D721Med (cell line): ENCODE results near the gene HCN2.
"Not testable (repeated sequence)": the region's sequence is repeated elsewhere in the genome, so short reads cannot be mapped to it uniquely, and the experiment has no call there.

ENCODE experiments used
- DNase-seq: peaks from one replicate; pipeline ENCODE4 v3.0.0; 2011; ENCODE audit warnings: low spot score; ENCODE audit not compliant: insufficient read length
- FAIRE-seq: peaks from 2 replicates; lab custom pipeline; 2011; peaks lifted over from hg19 to GRCh38; lab: Jason Lieb, UNC
- CTCF ChIP-seq: IDR thresholded peaks from 2 replicates; pipeline ENCODE4 v1.5.1; 2012; ENCODE audit warnings: mild to moderate bottlenecking, control low read depth; ENCODE audit not compliant: insufficient read depth; ENCODE audit errors: missing control alignments

HCN2 gene

GRCh38 chr19:601790-602189, 12.1 kb downstream of the HCN2 start:
- no peak for FAIRE-seq
- DNase-seq: no peak
- no peak for TF ChIP-seq CTCF

- DNase-seq: no peak
- no peak for FAIRE-seq
- TF ChIP-seq CTCF: no peak
Observed at GRCh38 chr19:602391-603301, 13.0 kb downstream of the HCN2 start.

GRCh38 chr19:603302-603639, 13.6 kb downstream of the HCN2 start:
- not testable (repeated sequence) for DNase-seq, FAIRE-seq

- FAIRE-seq, DNase-seq: not testable (repeated sequence)
Observed at GRCh38 chr19:603779-604178, 14.1 kb downstream of the HCN2 start.

- no peak for FAIRE-seq
- no peak for TF ChIP-seq CTCF
- no peak for DNase-seq
Observed at GRCh38 chr19:604355-604754, 14.7 kb downstream of the HCN2 start.

- not testable (repeated sequence) for DNase-seq, FAIRE-seq
Observed at GRCh38 chr19:605061-605971, 15.6 kb downstream of the HCN2 start.

- TF ChIP-seq CTCF: no peak
- FAIRE-seq: no peak
- no peak for DNase-seq
Observed at GRCh38 chr19:607301-608154, 17.8 kb downstream of the HCN2 start.
